H9 (cell line): ENCODE measurements around the gene DUSP28. TPM values are rescaled to one million over a fixed set of nuclear protein-coding genes. Genes with fewer than 3 reads are reported as not detected.

Source experiments
- DNase-seq: peaks from one replicate; pipeline ENCODE4 v3.0.0-alpha.2; 2017
- H2AFZ ChIP-seq: one replicate; pipeline ENCODE4 v1.6.1; 2013; ENCODE audit warnings: mild to moderate bottlenecking, low read length, control low read depth, moderate library complexity
- H2AK5ac ChIP-seq: 2 replicates; pipeline ENCODE4 v1.6.1; 2013; ENCODE audit warnings: low read length, control low read depth, mixed read lengths; ENCODE audit not compliant: insufficient read length
- H2BK120ac ChIP-seq: one replicate; pipeline ENCODE4 v1.6.1; 2013; ENCODE audit warnings: low read depth, mild to moderate bottlenecking, low read length, control low read depth, inconsistent platforms; ENCODE audit not compliant: poor library complexity, severe bottlenecking
- H2BK12ac ChIP-seq: 2 replicates; pipeline ENCODE4 v1.6.1; 2013; ENCODE audit warnings: low read length, control low read depth, mixed read lengths, low read depth; ENCODE audit not compliant: insufficient read length
- H2BK15ac ChIP-seq: 2 replicates; pipeline ENCODE4 v1.6.1; 2013; ENCODE audit warnings: low read depth, low read length, control low read depth
- H2BK20ac ChIP-seq: one replicate; pipeline ENCODE4 v1.6.1; 2013; ENCODE audit warnings: low read depth, mild to moderate bottlenecking, low read length, control low read depth, inconsistent platforms; ENCODE audit not compliant: poor library complexity, severe bottlenecking
- H2BK5ac ChIP-seq: 2 replicates; pipeline ENCODE4 v1.6.1; 2013; ENCODE audit warnings: low read length, control low read depth, mixed read lengths; ENCODE audit not compliant: insufficient read length
- H3K14ac ChIP-seq: 2 replicates; pipeline ENCODE4 v1.6.1; 2013; ENCODE audit warnings: low read length, control low read depth; ENCODE audit not compliant: insufficient read depth
- H3K18ac ChIP-seq: 2 replicates; pipeline ENCODE4 v1.6.1; 2013; ENCODE audit warnings: low read depth, mild to moderate bottlenecking, mixed read lengths, low read length, control low read depth; ENCODE audit not compliant: insufficient read length
- H3K23ac ChIP-seq: 2 replicates; pipeline ENCODE4 v1.6.1; 2013; ENCODE audit warnings: low read length, control low read depth, mixed read lengths, low read depth; ENCODE audit not compliant: insufficient read length
- H3K23me2 ChIP-seq: 2 replicates; pipeline ENCODE4 v1.6.1; 2013; ENCODE audit warnings: low read depth, mild to moderate bottlenecking, mixed read lengths, low read length, control low read depth; ENCODE audit not compliant: insufficient read length, poor library complexity, severe bottlenecking
- H3K27ac ChIP-seq: 2 replicates; pipeline ENCODE4 v1.5.1; 2013; ENCODE audit warnings: low read length, control low read depth, mixed read lengths, low read depth; ENCODE audit not compliant: insufficient read length
- H3K27me3 ChIP-seq: 2 replicates; pipeline ENCODE4 v1.6.1; 2013; ENCODE audit warnings: low read length, control low read depth, inconsistent platforms; ENCODE audit not compliant: insufficient read depth
- H3K4ac ChIP-seq: 2 replicates; pipeline ENCODE4 v1.6.1; 2013; ENCODE audit warnings: low read depth, mild to moderate bottlenecking, control low read depth, inconsistent platforms, low read length, moderate library complexity
- H3K4me1 ChIP-seq: 2 replicates; pipeline ENCODE4 v1.6.1; 2013; ENCODE audit warnings: low read length, control low read depth, inconsistent platforms; ENCODE audit not compliant: insufficient read depth
- H3K4me2 ChIP-seq: 2 replicates; pipeline ENCODE4 v1.6.1; 2013; ENCODE audit warnings: low read length, control low read depth, mixed read lengths; ENCODE audit not compliant: insufficient read length, insufficient read depth
- H3K56ac ChIP-seq: 2 replicates; pipeline ENCODE4 v1.6.1; 2013; ENCODE audit warnings: low read depth, mild to moderate bottlenecking, mixed read lengths, low read length, control low read depth; ENCODE audit not compliant: insufficient read length
- H3K79me1 ChIP-seq: 2 replicates; pipeline ENCODE4 v1.6.1; 2013; ENCODE audit warnings: low read depth, mild to moderate bottlenecking, moderate library complexity, low read length, control low read depth, inconsistent platforms; ENCODE audit not compliant: insufficient read depth, poor library complexity, severe bottlenecking
- H3K79me2 ChIP-seq: 2 replicates; pipeline ENCODE4 v1.6.1; 2013; ENCODE audit warnings: low read length, control low read depth, inconsistent platforms; ENCODE audit not compliant: insufficient read depth
- H3K9ac ChIP-seq: 2 replicates; pipeline ENCODE4 v1.6.1; 2013; ENCODE audit warnings: low read length, control low read depth, mixed read lengths; ENCODE audit not compliant: insufficient read length; ENCODE audit errors: extremely low read depth
- H3K9me3 ChIP-seq: one replicate; pipeline ENCODE4 v1.6.1; 2013; ENCODE audit warnings: low read depth, low read length, inconsistent platforms; ENCODE audit not compliant: control insufficient read depth
- H3T11ph ChIP-seq: one replicate; pipeline ENCODE4 v1.6.1; 2013; ENCODE audit warnings: mild to moderate bottlenecking, low read length, control low read depth, inconsistent platforms
- H4K20me1 ChIP-seq: one replicate; pipeline ENCODE4 v1.6.1; 2013; ENCODE audit not compliant: control insufficient read depth, insufficient read length, insufficient read depth
- H4K5ac ChIP-seq: 2 replicates; pipeline ENCODE4 v1.6.1; 2013; ENCODE audit warnings: low read depth, mild to moderate bottlenecking, mixed read lengths, low read length, control low read depth; ENCODE audit not compliant: insufficient read length
- H4K8ac ChIP-seq: replicated peaks from 2 replicates; pipeline ENCODE4 v1.6.1; 2013; ENCODE audit warnings: low read length, control low read depth, mixed read lengths, low read depth; ENCODE audit not compliant: insufficient read length
- H4K91ac ChIP-seq: 2 replicates; pipeline ENCODE4 v1.6.1; 2013; ENCODE audit warnings: low read depth, mild to moderate bottlenecking, moderate library complexity, mixed read lengths, low read length, control low read depth; ENCODE audit not compliant: insufficient read length
- H3K27ac Mint-ChIP-seq, 3 experiments: 2 replicates in 2 of 3; 3 replicates in 1 of 3; pipeline ENCODE4 v1.8.0; 2020 to 2021; ENCODE audit warnings: mixed read lengths in 3 of 3, mild to moderate bottlenecking in 1 of 3, moderate library complexity in 1 of 3
- H3K27me3 Mint-ChIP-seq: 2 replicates; pipeline ENCODE4 v1.8.0; 2021; ENCODE audit warnings: low read depth, mild to moderate bottlenecking, moderate library complexity, mixed read lengths
- H3K36me3 Mint-ChIP-seq, 3 experiments: 2 replicates in 2 of 3; 3 replicates in 1 of 3; pipeline ENCODE4 v1.8.0; 2020 to 2021; ENCODE audit warnings: low read depth in 3 of 3, mixed read lengths in 3 of 3; ENCODE audit not compliant: insufficient read depth in 1 of 3
- H3K4me1 Mint-ChIP-seq, 2 experiments: 2 replicates each; pipeline ENCODE4 v1.8.0; 2020; ENCODE audit warnings: mixed read lengths in 2 of 2
- H3K4me3 Mint-ChIP-seq, 2 experiments: 2 replicates in 1 of 2; 3 replicates in 1 of 2; pipeline ENCODE4 v1.8.0; 2020 to 2021; ENCODE audit warnings: mild to moderate bottlenecking in 2 of 2, mixed read lengths in 2 of 2, moderate library complexity in 1 of 2
- H3K9me3 Mint-ChIP-seq, 2 experiments: 2 replicates in 1 of 2; 3 replicates in 1 of 2; pipeline ENCODE4 v1.8.0; 2020; ENCODE audit warnings: mild to moderate bottlenecking in 2 of 2, mixed read lengths in 2 of 2, moderate library complexity in 1 of 2
- WGBS: extraction: QIAGEN DNeasy Blood & Tissue Kit; methylation state at CpG from one replicate; pipeline ENCODE4 v1.1.7; 2013; ENCODE audit warnings: missing lambda C conversion rate, low lambda C conversion rate, mixed read lengths; ENCODE audit not compliant: insufficient read length; ENCODE audit errors: extremely low coverage; 5-methylcytosine and 5-hydroxymethylcytosine counted together
- total RNA-seq: library from RNA; stranded (reverse); gene quantifications from 2 replicates; pipeline ENCODE4 v1.2.1, GENCODE V29; 2021
- TF ChIP-seq, protein P1 (sequence below): fragments of 200-600 bp; sonication (generic); conservative IDR thresholded peaks from 3 replicates; pipeline ENCODE4 v1.8.0; 2021; ENCODE audit warnings: antibody characterized with exemption, mild to moderate bottlenecking

The DUSP28 gene
- total RNA-seq, 1 experiment from 2014 or later, result 1.6 TPM

- Mint-ChIP-seq H3K27ac (no peak overlapping the region), H3K36me3 (peaks cover 12 to 30% (median 13%) of the 10 kb centered on the region in 3 experiments), H3K9me3 (peaks cover 0 to 2% of the 10 kb centered on the region in 2 experiments; a peak in 1 of 5 replicates), H3K4me3 (no peak overlapping the region), H3K27me3 (no peaks in the 10 kb centered on the region; the same call in 1 of the 2 replicates), H3K4me1 (peaks cover 13 to 15% of the 10 kb centered on the region in 2 experiments)
- Histone ChIP-seq H4K5ac (no peak overlapping the region), H3K56ac (no peak overlapping the region), H2BK120ac (no peak overlapping the region), H3K79me1 (peaks cover 5% of the 10 kb centered on the region), H3K18ac (no peak overlapping the region), H4K91ac (no peak overlapping the region), H3K4ac (no peak overlapping the region), H2AK5ac (no peak overlapping the region), H3K9ac (no peak overlapping the region), H2AFZ (no peak overlapping the region), H3K27me3 (no peaks in the 10 kb centered on the region), H3K4me2 (no peak overlapping the region), H3K23me2 (peaks cover 10% of the 10 kb centered on the region), H3K14ac (no peak overlapping the region), H4K20me1 (no peaks in the 10 kb centered on the region), H4K8ac (no peak overlapping the region), H3K23ac (no peak overlapping the region), H2BK15ac (no peak overlapping the region), H3T11ph (no peak overlapping the region), H3K4me1 (peaks cover 7% of the 10 kb centered on the region; the same call in 1 of the 2 replicates), H3K79me2 (peaks cover 11% of the 10 kb centered on the region; the same call in 1 of the 2 replicates), H3K27ac (no peak overlapping the region), H2BK20ac (no peak overlapping the region), H2BK12ac (no peak overlapping the region), H3K9me3 (no peaks in the 10 kb centered on the region), H2BK5ac (no peak overlapping the region)
- DNase-seq, result no peak
- no CpG with 5 or more reads among the region's 21 CpGs for WGBS
- TF ChIP-seq, protein P1, sequence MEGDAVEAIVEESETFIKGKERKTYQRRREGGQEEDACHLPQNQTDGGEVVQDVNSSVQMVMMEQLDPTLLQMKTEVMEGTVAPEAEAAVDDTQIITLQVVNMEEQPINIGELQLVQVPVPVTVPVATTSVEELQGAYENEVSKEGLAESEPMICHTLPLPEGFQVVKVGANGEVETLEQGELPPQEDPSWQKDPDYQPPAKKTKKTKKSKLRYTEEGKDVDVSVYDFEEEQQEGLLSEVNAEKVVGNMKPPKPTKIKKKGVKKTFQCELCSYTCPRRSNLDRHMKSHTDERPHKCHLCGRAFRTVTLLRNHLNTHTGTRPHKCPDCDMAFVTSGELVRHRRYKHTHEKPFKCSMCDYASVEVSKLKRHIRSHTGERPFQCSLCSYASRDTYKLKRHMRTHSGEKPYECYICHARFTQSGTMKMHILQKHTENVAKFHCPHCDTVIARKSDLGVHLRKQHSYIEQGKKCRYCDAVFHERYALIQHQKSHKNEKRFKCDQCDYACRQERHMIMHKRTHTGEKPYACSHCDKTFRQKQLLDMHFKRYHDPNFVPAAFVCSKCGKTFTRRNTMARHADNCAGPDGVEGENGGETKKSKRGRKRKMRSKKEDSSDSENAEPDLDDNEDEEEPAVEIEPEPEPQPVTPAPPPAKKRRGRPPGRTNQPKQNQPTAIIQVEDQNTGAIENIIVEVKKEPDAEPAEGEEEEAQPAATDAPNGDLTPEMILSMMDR, result no peak
These were observed 30.5 kb downstream of the DUSP28 start for GRCh38 chr2:240590681-240591111.
